ENCODE data around the gene PIBF1. TPM values are rescaled to one million over a fixed set of nuclear protein-coding genes. Genes with fewer than 3 reads are reported as not detected.
A peak's percentile ranks its signal among the peaks of the same experiment; 100 is the strongest.
"Not testable (repeated sequence)": the region's sequence is repeated elsewhere in the genome, so short reads cannot be mapped to it uniquely, and the experiment has no call there.

Gene PIBF1
- total RNA-seq, 4 donors from 2014 or later, result 8.2 to 30.8 (median 14.3) TPM

DNA sequence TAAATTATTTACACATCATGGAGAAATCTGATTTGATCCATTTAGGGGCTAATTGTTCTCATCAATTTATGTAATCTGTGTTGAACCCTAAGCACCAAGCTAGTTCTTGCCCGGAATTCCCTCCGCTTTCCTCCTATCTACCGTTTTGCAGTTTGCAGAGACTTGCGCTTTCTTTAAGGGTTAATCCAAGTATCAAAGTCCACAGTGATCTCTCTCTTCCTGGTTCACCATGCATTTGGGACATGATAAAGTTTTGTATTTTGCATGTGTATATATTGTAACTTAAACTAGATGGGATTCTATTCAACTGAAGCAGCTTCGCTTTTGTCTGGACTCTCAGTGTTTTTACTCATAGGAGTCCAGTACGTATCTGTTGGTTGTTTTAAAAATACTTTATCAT, 263.1 kb downstream of the PIBF1 start:
- no peak for DNase-seq
- Histone ChIP-seq H3K4me3 (peak overlapping the region in 1 of 4 donors; percentile 6), H3K27me3 (no peaks in the 10 kb centered on the region), H3K36me3 (no peaks in the 10 kb centered on the region), H3K9me3 (no peaks in the 10 kb centered on the region), H3K4me1 (peaks cover 0 to 19% (median 7%) of the 10 kb centered on the region in 4 donors), H3K27ac (peak overlapping the region; percentile 66 to 76 (median 70))
- intact Hi-C loops (cut with DNase I; ENCODE audit: low total_unique reads) (no loop called here), in situ Hi-C loops (cut with MboI; ENCODE audit: low pct_ligation_motif_present in 1 of 4, low pct_unique_long_range_greater_than_20kb in 1 of 4, low sequenced_read_pairs in 3 of 4) (no loop called here)
- TF ChIP-seq POLR2AphosphoS5 (IDR thresholded peaks at IDR 0.05) (peak in 1 of 3 donors; percentile 49), EP300 (IDR thresholded peaks at IDR 0.05; ENCODE audit: low read depth) (no peak), POLR2A (IDR thresholded peaks at IDR 0.05) (no peak)
- 49 to 60% methylated on average over 6 of the region's 6 CpGs for WGBS, 2 donors (ENCODE audit: low coverage in 1 of 2)

DNA sequence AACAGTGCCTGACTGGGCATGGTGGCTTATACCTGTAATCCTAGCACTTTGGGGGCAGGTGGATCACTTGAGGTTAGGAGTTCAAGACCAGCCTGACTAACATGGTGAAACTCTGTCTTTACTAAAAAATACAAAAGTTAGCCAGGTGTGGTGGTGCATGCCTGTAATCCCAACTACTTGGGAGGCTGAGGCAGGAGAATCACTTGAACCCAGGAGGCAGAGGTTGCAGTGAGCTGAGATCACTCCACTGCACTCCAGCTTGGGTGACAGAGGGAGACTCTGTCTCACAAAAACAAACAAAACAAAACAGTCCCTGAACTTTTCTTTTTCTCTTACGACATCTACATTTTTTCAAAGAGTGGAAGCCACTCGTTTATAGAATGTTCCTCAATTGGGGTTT, 266.7 kb downstream of the PIBF1 start:
- H3K4me1 ChIP-seq; H3K27me3 ChIP-seq; intact Hi-C loops (cut with DNase I; ENCODE audit: low total_unique reads); H3K36me3 ChIP-seq; DNase-seq; H3K27ac ChIP-seq; H3K4me3 ChIP-seq; H3K9me3 ChIP-seq; in situ Hi-C loops (cut with MboI; ENCODE audit: low pct_ligation_motif_present in 1 of 4, low pct_unique_long_range_greater_than_20kb in 1 of 4, low sequenced_read_pairs in 3 of 4): not testable (repeated sequence)
- WGBS, 2 donors (ENCODE audit: low coverage in 1 of 2), result 58 to 85% methylated on average over 2 of the region's 2 CpGs

DNA sequence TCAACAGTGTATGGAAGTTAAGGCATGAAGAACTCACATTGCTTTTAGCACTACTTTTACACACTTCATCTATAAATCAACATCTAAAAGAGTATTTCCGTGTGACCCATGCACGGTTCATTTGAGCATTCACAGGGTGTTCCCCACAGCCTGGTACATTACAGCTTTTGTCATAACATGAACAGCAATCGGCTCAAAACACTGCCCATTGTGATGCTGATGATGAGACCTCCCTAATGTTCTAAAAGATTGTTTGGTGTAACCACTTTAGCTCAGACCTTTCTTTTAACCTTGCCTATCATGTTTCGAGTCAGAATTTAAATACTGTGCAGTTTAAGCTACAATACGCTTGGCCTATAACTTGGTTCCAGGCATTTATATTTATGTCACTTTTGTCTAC, 272.8 kb downstream of the PIBF1 start:
- peak overlapping the region; percentile 81 to 91 (median 86) for H3K27ac ChIP-seq
- no peak overlapping the region for H3K4me3 ChIP-seq
- WGBS, 2 donors (ENCODE audit: low coverage in 1 of 2), result 41 to 48% methylated on average over 5 of the region's 5 CpGs
- H3K9me3 ChIP-seq, result no peaks in the 10 kb centered on the region
- peaks cover 0 to 16% (median 4%) of the 10 kb centered on the region in 4 donors for H3K4me1 ChIP-seq
- no peak for DNase-seq
- H3K27me3 ChIP-seq, result peaks cover 3% of the 10 kb centered on the region
- TF ChIP-seq POLR2A (IDR thresholded peaks at IDR 0.05) (peak; percentile 44), POLR2AphosphoS5 (IDR thresholded peaks at IDR 0.05) (peak in 2 of 3 donors; percentile 58 to 83), EP300 (IDR thresholded peaks at IDR 0.05; ENCODE audit: low read depth) (no peak)
- TF ChIP-seq, protein P1, sequence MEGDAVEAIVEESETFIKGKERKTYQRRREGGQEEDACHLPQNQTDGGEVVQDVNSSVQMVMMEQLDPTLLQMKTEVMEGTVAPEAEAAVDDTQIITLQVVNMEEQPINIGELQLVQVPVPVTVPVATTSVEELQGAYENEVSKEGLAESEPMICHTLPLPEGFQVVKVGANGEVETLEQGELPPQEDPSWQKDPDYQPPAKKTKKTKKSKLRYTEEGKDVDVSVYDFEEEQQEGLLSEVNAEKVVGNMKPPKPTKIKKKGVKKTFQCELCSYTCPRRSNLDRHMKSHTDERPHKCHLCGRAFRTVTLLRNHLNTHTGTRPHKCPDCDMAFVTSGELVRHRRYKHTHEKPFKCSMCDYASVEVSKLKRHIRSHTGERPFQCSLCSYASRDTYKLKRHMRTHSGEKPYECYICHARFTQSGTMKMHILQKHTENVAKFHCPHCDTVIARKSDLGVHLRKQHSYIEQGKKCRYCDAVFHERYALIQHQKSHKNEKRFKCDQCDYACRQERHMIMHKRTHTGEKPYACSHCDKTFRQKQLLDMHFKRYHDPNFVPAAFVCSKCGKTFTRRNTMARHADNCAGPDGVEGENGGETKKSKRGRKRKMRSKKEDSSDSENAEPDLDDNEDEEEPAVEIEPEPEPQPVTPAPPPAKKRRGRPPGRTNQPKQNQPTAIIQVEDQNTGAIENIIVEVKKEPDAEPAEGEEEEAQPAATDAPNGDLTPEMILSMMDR (IDR thresholded peaks at IDR 0.05), result no peak
- in situ Hi-C loops (cut with MboI; ENCODE audit: low pct_ligation_motif_present in 1 of 4, low pct_unique_long_range_greater_than_20kb in 1 of 4, low sequenced_read_pairs in 3 of 4) (loop anchor here in 2 of 4 donors (10.0 to 25.0 kb wide), 3 partner anchors 408 to 658 kb away; no protein-coding TSS in a partner anchor), intact Hi-C loops (cut with DNase I; ENCODE audit: low total_unique reads) (no loop called here)
- H3K36me3 ChIP-seq, result no peaks in the 10 kb centered on the region

DNA sequence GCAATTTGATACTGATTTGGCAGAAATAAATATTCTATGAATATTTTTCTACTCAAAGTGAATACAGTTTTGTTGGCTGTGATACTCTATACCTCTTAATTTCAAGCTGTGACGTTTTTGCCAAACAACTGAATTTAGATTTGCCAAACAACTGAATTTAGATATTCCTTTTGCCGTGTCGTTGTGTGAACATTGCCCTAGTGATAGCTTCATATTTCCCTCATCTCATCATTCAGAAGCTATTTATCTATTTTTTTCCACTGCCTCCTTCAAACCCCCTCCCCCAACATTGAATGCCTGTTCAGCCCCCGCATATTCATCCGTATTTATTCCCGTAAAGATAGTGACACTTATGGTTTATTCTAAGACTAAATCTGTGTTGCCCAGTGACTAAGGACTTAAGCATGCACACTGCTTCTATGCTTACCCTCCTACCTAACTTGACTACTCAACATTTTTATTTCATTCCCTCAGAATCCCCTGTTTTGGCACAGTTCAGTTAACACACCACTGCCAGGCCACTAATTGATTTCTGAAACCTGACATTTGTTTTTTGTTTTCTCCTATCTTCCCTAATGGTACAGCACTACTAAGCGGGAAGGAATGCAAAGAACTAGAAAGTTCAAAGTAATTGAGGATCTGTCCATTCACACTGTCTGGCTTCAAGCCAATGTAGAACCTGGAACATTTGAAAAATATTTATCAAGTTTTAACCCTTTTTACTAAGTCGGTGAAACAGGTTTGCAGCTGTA, 274.1 kb downstream of the PIBF1 start:
- DNase-seq, result no peak
- WGBS, 2 donors (ENCODE audit: low coverage in 1 of 2), result 31 to 40% methylated on average over 7 to 8 of the region's 8 CpGs
- H3K27ac ChIP-seq, result peak overlapping the region; percentile 81 to 91 (median 86)
- peaks cover 3% of the 10 kb centered on the region for H3K27me3 ChIP-seq
- peaks cover 0 to 16% (median 4%) of the 10 kb centered on the region in 4 donors for H3K4me1 ChIP-seq
- H3K9me3 ChIP-seq, result no peaks in the 10 kb centered on the region
- H3K4me3 ChIP-seq, result peak overlapping the region in 2 of 4 donors; percentile 78 to 97
- intact Hi-C loops (cut with DNase I; ENCODE audit: low total_unique reads) (no loop called here), in situ Hi-C loops (cut with MboI; ENCODE audit: low pct_ligation_motif_present in 1 of 4, low pct_unique_long_range_greater_than_20kb in 1 of 4, low sequenced_read_pairs in 3 of 4) (loop anchor here in 2 of 4 donors (10.0 to 25.0 kb wide), 3 partner anchors 406 to 656 kb away; no protein-coding TSS in a partner anchor)
- H3K36me3 ChIP-seq, result no peaks in the 10 kb centered on the region
- TF ChIP-seq, protein P1 (IDR thresholded peaks at IDR 0.05), result no peak
- TF ChIP-seq POLR2AphosphoS5 (IDR thresholded peaks at IDR 0.05), result peak in 1 of 3 donors; percentile 25

DNA sequence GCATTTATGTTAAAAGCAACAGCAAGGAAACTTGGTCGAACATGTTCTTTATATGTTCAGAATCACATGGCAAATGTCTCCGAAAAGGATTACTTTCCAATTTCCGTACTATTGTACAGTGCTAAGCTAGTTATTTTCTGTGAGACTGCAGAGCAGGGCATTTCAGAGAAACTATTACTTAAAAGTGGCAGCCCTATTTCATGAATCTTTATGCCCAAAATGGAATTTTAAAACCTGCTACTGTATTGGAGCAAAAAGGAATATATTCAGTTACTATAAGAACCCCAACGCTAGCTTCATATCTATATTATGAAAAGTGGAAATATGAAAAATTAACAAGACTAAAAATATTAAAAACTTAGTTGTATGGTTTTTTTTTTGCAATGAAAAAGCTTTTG, 274.6 kb downstream of the PIBF1 start:
- Histone ChIP-seq H3K36me3 (no peaks in the 10 kb centered on the region), H3K27ac (peak overlapping the region; percentile 81 to 91 (median 86)), H3K9me3 (no peaks in the 10 kb centered on the region), H3K4me3 (peak overlapping the region in 2 of 4 donors; percentile 78 to 97), H3K27me3 (peaks cover 3% of the 10 kb centered on the region), H3K4me1 (peaks cover 0 to 16% (median 4%) of the 10 kb centered on the region in 4 donors)
- intact Hi-C loops (cut with DNase I; ENCODE audit: low total_unique reads), result no loop called here
- TF ChIP-seq, protein P1 (IDR thresholded peaks at IDR 0.05), result no peak
- no peak for TF ChIP-seq POLR2AphosphoS5 (IDR thresholded peaks at IDR 0.05)
- no peak for TF ChIP-seq EP300 (IDR thresholded peaks at IDR 0.05; ENCODE audit: low read depth)
- TF ChIP-seq POLR2A (IDR thresholded peaks at IDR 0.05), result no peak
- in situ Hi-C loops (cut with MboI; ENCODE audit: low pct_ligation_motif_present in 1 of 4, low pct_unique_long_range_greater_than_20kb in 1 of 4, low sequenced_read_pairs in 3 of 4), result loop anchor here in 2 of 4 donors (10.0 to 25.0 kb wide), 3 partner anchors 406 to 656 kb away; no protein-coding TSS in a partner anchor
- no peak for DNase-seq
- WGBS, 2 donors (ENCODE audit: low coverage in 1 of 2), result 51 to 60% methylated on average over 4 of the region's 4 CpGs

Measured in transverse colon (tissue), 4 donors.